GM19043 (cell line): ENCODE results near the gene ATG14.
"Not testable (repeated sequence)": the region's sequence is repeated elsewhere in the genome, so short reads cannot be mapped to it uniquely, and the experiment has no call there.

Experiments used
- ATAC-seq: cut with Tn5 transposase; IDR thresholded peaks from one replicate; pipeline ENCODE4 v1.9.1; 2021; ENCODE audit warnings: low read depth; ENCODE audit not compliant: unreplicated experiment

ATG14 gene

DNA sequence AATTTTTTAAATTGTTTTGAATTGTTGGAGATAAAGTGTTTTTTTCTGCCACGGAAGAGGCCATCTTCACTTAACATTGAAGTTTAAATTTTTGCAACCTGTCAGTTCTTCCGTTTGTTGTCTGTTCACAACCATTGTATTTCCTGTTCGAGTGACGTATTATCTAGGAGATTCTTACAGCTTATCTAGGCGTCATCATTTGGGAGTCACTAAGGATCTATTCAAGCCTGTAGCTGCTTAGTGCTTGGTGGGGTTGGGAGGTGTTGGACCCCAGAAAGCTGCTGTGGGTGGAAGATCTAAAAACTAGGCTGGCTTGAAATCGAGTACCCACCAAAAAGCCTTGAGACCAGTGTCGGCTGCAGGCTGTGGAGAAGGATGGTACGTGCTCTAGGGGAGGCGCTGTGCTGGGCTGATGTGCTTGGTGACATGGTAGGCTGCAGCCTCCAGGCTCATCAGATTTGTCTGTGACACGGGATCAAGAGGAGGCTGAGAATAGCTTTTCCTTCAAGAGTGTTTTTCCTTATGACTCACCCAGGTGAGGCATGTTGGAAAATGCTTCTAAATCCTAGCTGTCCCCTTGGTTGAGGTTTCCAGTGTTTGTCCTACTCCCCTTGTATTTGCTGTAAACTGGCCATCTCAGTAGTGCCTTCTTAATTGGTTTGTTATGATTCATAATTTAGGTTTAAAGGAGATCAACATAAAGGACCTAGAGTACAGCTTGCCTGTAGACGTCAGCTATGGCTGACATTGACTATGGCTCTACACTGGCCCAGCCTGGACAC lies 57.8 kb downstream of the ATG14 start:
- no peak for ATAC-seq

DNA sequence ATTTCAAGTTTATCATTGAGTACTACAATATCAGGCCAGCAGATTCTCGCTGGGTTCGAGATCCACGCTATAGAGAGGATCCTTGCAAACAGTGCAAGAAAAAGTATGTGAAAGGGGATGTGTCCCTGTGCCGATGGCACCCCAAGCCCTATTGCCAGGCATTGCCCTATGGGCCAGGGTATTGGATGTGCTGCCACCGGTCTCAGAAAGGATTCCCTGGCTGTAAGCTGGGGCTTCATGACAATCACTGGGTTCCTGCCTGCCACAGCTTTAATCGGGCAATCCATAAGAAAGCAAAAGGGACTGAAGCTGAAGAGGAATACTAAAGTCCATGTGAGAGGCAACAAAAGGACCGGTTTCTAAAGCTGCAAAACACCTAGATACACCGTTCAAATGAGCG lies 59.4 kb downstream of the ATG14 start:
- ATAC-seq, result no peak

DNA sequence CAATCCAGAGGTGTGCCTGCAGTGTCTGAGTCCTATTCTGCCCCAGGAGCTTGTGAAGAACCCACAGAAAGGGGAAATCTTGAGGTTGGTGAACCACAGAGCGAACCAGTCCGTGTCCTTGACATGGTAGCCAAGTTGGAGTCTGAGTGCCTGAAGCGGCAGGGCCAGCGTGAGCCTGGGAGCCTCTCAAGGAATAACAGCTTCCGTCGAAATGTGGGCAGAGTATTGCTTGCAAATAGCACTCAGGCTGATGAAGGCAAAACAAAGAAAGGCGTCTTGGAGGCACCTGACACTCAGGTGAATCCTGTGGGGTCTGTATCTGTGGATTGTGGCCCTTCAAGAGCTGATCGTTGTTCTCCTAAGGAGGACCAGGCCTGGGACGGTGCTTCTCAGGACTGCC lies 60.5 kb downstream of the ATG14 start:
- ATAC-seq, result no peak

DNA sequence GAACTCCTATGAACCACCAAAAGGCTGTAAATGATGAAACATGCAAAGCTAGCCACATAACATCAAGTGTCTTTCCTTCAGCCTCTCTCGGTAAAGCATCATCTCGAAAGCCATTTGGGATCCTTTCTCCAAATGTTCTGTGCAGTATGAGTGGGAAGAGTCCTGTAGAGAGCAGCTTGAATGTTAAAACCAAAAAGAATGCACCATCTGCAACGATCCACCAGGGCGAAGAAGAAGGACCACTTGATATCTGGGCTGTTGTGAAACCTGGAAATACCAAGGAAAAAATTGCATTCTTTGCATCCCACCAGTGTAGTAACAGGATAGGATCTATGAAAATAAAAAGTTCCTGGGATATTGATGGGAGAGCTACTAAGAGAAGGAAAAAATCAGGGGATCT lies 61.2 kb downstream of the ATG14 start:
- no peak for ATAC-seq

DNA sequence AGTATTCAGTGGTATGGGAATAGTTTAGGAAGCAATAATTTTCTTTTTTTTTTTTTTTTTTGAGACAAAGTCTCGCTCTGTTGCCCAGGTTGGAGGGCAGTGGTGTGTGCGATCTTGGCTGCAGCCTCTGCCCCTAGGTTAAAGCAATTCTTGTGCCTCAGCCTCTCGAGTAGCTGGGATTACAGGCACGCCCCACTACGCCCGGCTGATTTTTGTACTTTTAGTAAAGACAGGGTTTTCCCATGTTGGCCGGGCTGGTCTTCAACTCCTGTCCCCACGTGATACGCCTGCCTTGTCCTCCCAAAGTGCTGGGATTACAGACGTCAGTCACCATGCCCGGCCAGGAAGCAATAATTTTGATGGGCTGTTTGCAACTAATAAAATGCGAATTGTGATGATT lies 62.1 kb downstream of the ATG14 start:
- peak; percentile 32 for ATAC-seq

DNA sequence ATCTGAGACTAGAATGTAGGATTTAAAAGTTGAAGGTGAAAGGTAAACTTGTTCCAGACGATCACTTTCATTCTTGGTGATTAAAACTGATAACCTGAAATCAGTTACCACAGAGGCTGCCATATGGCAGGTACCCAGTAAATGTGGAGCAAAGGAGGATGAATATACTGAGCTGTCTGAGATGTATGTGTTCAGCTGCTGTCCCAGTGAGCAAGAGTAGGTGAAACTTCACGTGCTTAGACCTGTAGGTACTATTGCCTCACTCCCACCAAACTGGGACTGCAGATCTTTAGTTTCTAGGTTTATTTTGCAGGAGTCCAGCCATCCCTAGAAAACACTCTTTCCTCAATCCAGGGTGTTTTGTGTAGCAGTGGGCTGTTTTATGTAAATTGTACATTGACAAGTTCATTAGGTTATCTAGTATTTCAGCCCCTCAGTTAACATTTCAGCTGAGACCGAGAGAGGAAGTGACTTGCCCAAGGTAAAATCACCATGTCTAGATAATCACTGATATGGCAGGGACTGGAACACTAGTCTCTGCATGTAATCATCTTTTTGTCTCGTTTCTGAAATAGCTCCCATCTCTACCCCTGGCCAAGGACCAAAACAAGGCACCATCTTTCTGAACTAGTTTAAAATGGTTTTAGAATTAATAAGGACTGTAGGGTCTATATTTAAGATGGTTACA lies 62.7 kb downstream of the ATG14 start:
- peak; percentile 64 for ATAC-seq

DNA sequence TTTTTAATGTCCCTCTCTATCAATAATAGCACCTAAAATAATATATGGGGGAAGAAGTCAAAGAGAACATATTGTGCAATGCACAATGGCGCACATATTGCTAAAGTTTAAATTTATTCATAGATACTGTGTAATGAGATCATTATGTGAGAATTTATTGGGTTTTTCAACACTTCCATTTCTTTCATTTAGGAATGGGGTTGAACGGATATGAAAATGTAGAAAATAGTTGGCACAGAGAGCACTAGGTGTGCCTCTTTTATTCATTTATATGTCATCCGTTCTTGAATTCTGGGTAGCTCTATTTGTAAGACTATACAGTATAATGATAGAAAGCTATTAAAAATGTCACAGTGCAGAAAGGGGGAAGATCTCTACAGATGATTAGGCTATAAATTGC lies 63.9 kb downstream of the ATG14 start:
- no peak for ATAC-seq

DNA sequence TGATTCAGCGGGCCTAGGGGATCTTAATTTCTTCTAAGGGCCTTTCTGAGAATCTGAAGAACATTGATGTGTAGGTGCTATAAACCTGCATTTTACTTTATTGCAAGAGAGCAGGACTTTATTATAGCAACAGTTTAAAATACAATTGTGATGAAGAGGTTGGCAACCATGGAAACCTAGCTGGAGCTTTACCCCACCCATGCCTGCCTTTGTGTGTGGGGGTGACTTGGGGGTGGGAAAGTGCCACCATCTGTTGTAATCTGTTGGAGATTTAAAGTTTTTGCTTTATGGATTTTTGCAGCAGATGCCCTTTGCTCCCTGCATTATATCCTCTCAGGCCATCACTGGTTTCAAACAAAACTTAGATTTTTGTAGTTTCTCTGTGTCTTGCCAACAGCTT lies 64.6 kb downstream of the ATG14 start:
- ATAC-seq, result no peak

DNA sequence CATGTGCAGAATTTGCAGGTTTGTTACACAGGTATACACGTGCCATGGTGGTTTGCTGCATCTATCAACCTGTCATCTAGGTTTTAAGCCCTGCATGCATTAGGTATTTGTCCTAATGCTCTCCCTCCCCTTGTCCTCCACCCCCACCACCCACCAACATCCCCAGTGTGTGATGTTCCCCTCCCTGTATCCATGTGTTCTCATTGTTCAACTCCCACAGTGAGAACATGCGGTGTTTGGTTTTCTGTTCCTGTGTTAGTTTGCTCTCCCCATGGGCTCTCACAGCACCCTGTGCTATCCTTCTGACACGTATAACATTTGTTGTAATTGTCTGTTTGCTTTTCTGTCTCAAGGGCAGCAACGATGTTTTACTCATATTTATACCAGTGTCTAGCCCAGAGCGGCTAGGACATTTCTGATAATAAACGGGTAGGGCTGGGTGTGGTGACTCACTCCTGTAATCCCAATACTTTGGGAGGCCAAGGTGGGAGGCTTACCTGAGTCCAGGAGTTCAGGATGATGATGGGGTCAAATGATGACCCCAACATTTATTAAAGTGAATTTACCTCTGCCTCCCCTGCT lies 67.0 kb downstream of the ATG14 start:
- not testable (repeated sequence) for ATAC-seq

DNA sequence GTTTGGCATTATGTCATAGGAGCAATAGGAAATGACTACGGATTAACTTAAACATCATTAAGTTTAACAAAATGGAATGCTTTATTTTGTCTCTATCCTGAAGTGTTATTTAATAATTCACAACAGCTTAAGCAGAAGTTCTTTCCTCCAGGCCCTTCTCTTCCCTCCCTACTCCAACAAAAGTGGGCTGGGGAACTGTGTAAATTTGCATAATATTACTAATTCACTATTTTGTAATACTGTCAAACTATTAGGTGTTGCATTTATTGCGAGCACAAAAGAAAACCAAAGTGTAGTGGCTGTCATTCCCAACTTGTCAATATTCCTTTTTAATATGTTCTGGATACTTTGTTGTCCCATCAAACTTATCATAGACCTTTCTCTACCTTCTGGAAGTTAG lies 69.8 kb downstream of the ATG14 start:
- ATAC-seq, result no peak

DNA sequence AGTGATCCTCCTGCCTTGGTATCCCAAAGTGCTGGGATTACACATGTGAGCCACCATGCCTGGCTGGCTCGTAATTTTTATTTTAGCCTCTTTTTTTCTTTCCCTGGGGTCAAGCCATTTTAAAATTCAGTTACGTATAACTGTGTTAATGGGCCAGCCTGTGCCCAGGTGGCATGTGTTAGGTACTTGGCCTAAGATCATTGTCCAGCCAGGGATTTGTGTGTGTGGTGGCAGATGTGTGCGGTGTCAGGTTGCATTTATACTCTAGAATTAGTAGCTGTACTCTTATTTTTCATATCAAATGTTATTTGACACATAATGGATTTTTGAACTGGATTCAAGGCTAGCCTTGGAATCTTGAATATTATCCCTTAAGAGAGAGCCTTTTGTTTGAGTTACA lies 71.1 kb downstream of the ATG14 start:
- ATAC-seq, result no peak

DNA sequence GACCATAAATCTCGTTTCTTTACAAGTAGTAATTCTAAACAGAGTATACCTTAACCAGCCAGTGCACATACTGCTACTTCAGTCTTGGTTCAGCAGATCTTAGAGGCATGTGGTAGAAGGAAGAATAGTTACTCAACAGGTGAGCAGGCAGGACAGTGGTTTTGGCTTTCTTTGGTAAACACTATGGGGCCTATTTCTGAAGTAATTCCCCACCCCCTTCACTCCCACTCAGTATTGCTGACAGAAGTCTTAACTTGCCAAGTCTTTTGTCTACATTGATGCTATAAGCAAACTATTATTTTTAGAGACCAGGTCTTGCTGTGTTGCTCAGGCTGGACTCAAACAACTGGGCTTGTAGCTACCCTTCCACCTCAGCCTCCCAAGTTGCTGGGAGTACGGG lies 71.9 kb downstream of the ATG14 start:
- peak; percentile 83 for ATAC-seq

DNA sequence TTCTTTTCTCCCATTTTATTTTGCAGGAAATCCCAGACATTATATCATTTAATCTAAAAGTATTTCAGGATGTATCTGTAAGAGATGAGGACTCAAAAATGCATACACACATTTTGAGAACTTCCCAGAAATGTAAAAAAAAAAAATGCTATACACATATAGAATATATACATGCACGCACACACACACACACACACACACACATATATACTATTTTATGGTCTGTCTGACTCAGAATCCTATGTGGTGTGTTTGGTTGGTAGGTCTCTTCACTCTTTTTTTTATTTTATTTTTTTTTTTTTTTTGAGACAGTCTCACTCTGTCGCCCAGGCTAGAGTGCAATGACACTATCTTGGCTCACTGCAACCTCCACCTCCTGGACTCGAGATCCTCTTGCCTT lies 74.9 kb downstream of the ATG14 start:
- ATAC-seq, result no peak

DNA sequence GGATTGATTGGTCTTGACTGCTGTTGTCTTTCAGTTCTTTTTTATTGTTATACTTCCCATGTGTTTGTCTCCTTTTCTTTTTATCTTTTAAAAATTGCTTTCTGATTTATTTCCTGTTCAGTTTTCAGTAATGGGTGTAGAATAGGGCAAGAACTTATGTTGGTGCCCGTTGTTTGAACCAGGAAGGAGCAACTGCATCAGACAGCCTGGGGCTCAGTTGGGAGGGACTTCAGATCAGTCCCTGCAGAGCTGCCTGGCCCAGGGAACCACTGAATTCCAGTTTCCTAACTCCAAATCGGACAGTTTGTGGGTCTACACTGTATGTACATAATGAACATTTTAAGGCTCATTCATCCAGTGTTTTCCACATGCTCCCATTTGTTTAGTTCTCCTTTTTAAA lies 75.5 kb downstream of the ATG14 start:
- no peak for ATAC-seq

DNA sequence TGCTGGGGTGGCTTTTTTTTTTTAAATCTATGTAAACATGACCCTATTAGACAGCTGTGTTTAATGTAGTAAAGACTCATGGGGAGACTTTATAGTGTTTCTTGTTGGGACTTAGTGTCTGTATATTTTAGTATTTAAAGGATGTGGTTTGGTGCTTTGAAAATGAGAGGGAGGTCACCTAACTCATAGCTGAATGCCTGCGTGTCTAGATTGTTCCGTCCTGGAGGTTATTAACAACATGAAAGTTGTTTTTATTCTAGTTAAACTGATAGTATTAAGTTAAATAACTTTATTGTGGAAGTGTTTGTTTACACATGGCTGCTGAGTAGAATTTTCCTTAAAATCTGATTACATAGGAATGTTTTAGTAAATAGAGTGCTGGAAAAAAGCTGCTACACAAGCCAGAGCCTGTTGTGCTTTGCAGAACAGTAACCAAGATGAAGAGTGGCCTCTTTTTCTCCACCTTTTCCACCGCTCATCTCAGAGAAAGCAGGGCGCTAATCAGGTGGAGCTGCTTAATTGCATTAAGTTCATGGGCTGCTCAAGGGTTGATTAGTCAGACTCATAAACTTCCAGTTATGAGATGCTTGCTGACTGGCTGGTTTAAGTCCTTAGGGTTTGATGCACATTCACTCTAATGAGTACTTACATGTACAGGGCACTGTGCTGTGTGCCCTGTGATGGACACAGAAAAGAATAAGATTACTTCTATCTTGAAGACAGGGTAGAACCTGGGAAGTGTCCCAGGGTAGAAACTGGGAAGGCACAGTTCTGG lies 77.7 kb downstream of the ATG14 start:
- peak; percentile 46 for ATAC-seq

DNA sequence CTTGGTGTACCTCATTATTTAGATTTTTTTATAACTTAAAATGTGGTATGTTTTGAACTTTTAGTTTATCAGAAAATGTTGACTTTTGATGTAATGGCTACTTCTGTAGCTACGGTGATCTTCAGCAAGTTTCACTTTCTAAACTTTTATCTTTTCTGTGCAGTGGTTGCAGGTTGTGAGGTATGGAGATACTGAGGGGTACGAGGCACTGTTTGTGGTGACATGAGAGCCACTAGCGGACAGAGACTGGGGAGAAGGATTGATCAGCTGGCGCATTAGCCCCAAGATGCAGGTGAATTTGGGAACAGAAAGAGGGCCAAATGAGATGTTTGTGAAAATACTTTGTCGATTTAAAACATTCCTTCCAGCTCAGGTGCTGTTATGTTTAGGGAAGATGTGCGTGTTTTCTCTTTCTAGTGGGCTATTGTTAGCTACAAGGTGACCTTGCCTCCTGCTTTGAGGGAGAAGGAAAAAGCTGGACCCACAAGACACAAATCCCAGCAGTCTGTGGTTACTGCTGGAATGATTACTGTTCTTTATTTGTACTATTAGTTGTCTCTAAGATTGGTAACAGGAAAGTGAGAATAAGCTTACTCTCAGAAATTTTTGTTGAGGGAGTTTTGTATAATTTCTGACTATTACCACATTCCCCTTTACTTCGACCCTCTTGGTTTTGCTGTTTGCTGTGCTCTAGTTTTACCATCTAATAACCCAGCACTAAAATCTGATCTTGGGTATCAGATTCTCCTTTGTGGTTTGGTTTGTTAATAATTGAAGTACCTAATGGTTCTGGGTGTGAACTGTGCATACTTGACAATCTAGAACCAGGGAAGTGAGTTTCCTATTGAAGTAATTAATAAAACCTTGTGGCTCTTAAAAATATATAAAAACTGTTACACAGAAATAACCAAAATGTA lies 78.7 kb downstream of the ATG14 start:
- ATAC-seq, result peak; percentile 50

DNA sequence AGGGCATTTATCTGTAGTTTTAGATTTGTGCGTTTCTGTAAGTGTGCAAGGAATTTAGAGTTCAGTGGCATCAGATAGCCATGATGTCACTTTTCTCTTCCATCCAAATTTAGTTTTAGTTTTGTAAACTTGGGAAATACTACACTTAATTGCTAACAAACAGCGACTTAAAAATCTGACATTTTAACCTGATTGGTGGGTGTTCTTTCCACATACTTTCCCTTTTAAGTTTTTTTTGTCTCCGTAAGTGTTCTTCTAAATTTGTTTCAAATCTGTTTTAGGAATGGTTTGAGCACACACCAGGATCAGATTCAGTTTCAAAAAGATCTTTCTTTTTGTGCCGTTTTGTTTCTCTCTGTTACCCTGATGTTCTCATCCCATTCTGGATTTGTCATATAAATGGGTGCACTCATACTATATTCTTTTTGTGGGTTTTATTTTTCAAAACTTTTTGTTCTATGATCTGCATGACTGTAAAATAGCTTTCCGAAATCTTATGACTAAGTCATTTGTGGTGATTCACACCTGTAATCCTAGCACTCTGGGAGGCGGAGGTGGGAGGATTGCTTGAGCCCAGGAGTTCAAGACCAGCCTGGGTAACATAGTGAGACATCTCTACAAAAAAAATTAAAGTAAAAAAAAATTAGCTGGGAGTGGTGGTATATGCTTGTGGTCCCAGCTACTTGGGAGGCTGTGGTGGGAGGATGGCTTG lies 81.5 kb downstream of the ATG14 start:
- ATAC-seq, result no peak

DNA sequence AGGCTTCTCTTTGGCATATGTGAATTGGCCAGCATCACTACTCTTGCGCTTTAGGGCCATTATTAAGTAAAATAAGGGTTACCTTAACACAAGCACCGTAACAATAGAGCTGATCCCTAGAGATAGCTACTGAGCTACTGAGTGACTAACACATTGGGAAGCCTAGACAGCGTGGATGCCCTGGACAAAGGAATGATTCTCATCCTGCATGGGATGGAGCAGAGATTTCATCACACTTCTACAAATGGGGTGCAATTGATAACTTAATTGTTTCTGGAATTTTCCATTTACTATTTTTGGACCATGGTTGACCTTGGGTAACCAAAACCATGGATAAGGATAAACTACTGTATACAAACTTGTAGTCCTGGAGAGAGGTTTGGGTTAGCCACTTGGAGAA lies 83.3 kb downstream of the ATG14 start:
- ATAC-seq, result no peak

DNA sequence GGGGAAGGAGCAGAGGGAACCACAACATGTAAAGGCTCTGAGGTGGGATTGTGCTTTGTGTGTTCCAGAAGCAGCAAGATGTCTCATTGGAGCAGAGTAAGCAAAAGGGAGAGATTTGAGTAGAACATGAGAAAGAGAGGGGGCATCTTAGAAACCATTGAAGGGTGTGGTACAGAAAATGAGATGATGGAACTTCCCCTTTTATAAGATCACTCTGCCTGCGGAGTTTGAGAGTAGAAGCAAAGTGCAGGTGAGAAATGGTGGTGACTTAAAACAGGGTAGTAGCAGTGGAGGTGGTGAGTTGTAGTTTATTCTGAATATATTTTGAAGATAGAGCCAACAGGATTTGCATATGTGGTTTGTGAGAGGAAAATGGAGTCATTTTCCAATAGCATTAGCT lies 84.5 kb downstream of the ATG14 start:
- ATAC-seq, result peak; percentile 74

DNA sequence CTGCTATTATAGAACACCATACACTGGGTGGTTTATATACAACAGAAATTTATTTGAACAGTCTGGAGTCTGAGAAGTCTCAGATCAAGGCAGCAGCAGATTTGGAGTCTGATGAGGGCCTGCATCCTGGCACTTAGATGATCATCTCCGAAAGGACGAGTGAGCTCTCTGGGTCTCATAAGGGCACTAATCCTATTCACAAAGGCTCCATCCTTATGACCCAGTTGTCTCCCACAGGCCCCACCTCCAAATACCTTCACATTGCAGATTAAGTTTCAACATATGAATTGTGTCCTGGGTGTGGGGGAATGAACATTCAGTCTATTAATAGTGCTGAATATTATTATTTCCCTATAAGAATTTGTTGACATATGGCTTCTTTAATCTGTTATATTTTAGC lies 86.8 kb downstream of the ATG14 start:
- no peak for ATAC-seq
